PC-9 (cell line): ENCODE results near the gene TSEN34. TPM values are rescaled to one million over a fixed set of nuclear protein-coding genes. Genes with fewer than 3 reads are reported as not detected.
"Not testable (repeated sequence)": the region's sequence is repeated elsewhere in the genome, so short reads cannot be mapped to it uniquely, and the experiment has no call there.

Experiments
- BruUV-seq: library from RNA; stranded (reverse); fragments of 400-500 nt; replicated peaks from 2 replicates; lab custom pipeline; 2021; lab: Mats Ljungman, UMichigan
- CTCF ChIA-PET: fragments of 300-600 bp; sonication (Branson Sonifier 250); formaldehyde crosslinking; loops from one replicate; lab custom pipeline; 2022; ENCODE audit warnings: antibody characterized with exemption; lab: Charles Lee
- POLR2A ChIA-PET: fragments of 300-600 bp; sonication (Branson Sonifier 250); formaldehyde crosslinking; loops from one replicate; lab custom pipeline; 2022; ENCODE audit warnings: antibody characterized with exemption; ENCODE audit not compliant: unreplicated experiment; lab: Charles Lee
- DNase-seq, 2 experiments: peaks; one replicate each; pipeline versions ENCODE4 v3.0.0 to v3.0.0-alpha.2; 2015 to 2022; ENCODE audit warnings: mixed read lengths in 1 of 2
- H2AFZ ChIP-seq: fragments of 200-600 bp; sonication (generic); 2 replicates; pipeline ENCODE4 v1.8.1; 2017; ENCODE audit warnings: antibody characterized with exemption
- H3F3A ChIP-seq: fragments of 200-600 bp; sonication (generic); 2 replicates; pipeline ENCODE4 v1.8.1; 2017; ENCODE audit warnings: antibody characterized with exemption, mild to moderate bottlenecking, low read depth; ENCODE audit not compliant: insufficient read depth
- H3K27ac ChIP-seq: fragments of 200-600 bp; sonication (generic); 2 replicates; pipeline ENCODE4 v1.6.1; 2016; ENCODE audit warnings: mixed run types
- H3K27me3 ChIP-seq: fragments of 200-600 bp; sonication (generic); 2 replicates; pipeline ENCODE4 v1.6.1; 2016; ENCODE audit warnings: low read depth, mixed run types; ENCODE audit not compliant: insufficient read depth
- H3K36me3 ChIP-seq: fragments of 200-600 bp; sonication (generic); 2 replicates; pipeline ENCODE4 v1.6.1; 2016; ENCODE audit warnings: low read depth, mixed run types
- H3K4me1 ChIP-seq: fragments of 200-600 bp; sonication (generic); replicated peaks from 2 replicates; pipeline ENCODE4 v1.6.1; 2016; ENCODE audit warnings: mixed run types; ENCODE audit not compliant: insufficient read depth
- H3K4me2 ChIP-seq: fragments of 200-600 bp; sonication (generic); 2 replicates; pipeline ENCODE4 v1.6.1; 2017; ENCODE audit warnings: mixed run types
- H3K4me3 ChIP-seq: fragments of 200-600 bp; sonication (generic); 2 replicates; pipeline ENCODE4 v1.6.1; 2016; ENCODE audit warnings: mixed run types
- H3K79me2 ChIP-seq: fragments of 200-600 bp; sonication (generic); 2 replicates; pipeline ENCODE4 v1.6.1; 2017; ENCODE audit warnings: low read depth, mixed run types
- H3K9me2 ChIP-seq: fragments of 200-600 bp; sonication (generic); 2 replicates; pipeline ENCODE4 v1.8.1; 2017; ENCODE audit warnings: mild to moderate bottlenecking; ENCODE audit not compliant: insufficient read depth
- H3K9me3 ChIP-seq: fragments of 200-600 bp; sonication (generic); 2 replicates; pipeline ENCODE4 v1.8.1; 2016; ENCODE audit warnings: low read depth; ENCODE audit not compliant: insufficient read depth
- H4K20me1 ChIP-seq: fragments of 200-600 bp; sonication (generic); 2 replicates; pipeline ENCODE4 v1.8.1; 2017; ENCODE audit not compliant: insufficient read depth
- CTCF ChIP-seq: fragments of 200-600 bp; sonication (generic); conservative IDR thresholded peaks from 2 replicates; pipeline ENCODE4 v1.6.1; 2017; ENCODE audit warnings: mixed run types, antibody characterized with exemption, mild to moderate bottlenecking, moderate library complexity
- EZH2 ChIP-seq: fragments of 200-600 bp; sonication (generic); IDR thresholded peaks from 2 replicates; pipeline ENCODE4 v1.8.0; 2017; ENCODE audit warnings: antibody characterized with exemption, low read depth
- intact Hi-C: fragments of 100-400 bp; cut with micrococcal nuclease; formaldehyde crosslinking; loops from one replicate; pipeline ENCODE4 v1.10.0; 2022; ENCODE audit not compliant: unreplicated experiment
- total RNA-seq: library from RNA; stranded (reverse); gene quantifications from 2 replicates; pipeline ENCODE4 v1.2.3, GENCODE V29; 2021

Gene TSEN34
- total RNA-seq, 1 experiment from 2014 or later = 134 TPM

- no peak overlapping the region for H3K27ac ChIP-seq
- BruUV-seq = no TSS peak
- H3K4me3 ChIP-seq = no peak overlapping the region
- no peaks in the 10 kb centered on the region for H3K36me3 ChIP-seq
- H4K20me1 ChIP-seq = no peaks in the 10 kb centered on the region
- TF ChIP-seq CTCF (no peak), EZH2 (no peak)
- no peaks in the 10 kb centered on the region for H3K9me3 ChIP-seq
- no peaks in the 10 kb centered on the region for H3K79me2 ChIP-seq
- CTCF ChIA-PET = no interaction called here
- no peaks in the 10 kb centered on the region for H3K4me1 ChIP-seq
- no peaks in the 10 kb centered on the region for H3K9me2 ChIP-seq
- no peak overlapping the region for H3K4me2 ChIP-seq
- POLR2A ChIA-PET = no interaction called here
- H3F3A ChIP-seq = 0 out of 2 replicates have a peak, but pooled peaks cover 5% of the 10 kb centered on the region
- no peak for DNase-seq
- intact Hi-C loops = no loop called here
- no peak overlapping the region for H2AFZ ChIP-seq
- peaks cover 11% of the 10 kb centered on the region; the same call in 1 of the 2 replicates for H3K27me3 ChIP-seq
Observed at GRCh38 chr19:54216869-54217268, 25.8 kb downstream of the TSEN34 start.

- H3K9me3 ChIP-seq, H3K27ac ChIP-seq, H2AFZ ChIP-seq, H3K4me1 ChIP-seq, H4K20me1 ChIP-seq, POLR2A ChIA-PET, H3K79me2 ChIP-seq, CTCF ChIA-PET, BruUV-seq, H3K4me2 ChIP-seq, H3F3A ChIP-seq, H3K36me3 ChIP-seq, H3K4me3 ChIP-seq, H3K9me2 ChIP-seq, DNase-seq: not testable (repeated sequence)
- intact Hi-C loops = loop anchor here (2.0 kb wide), 1 partner anchor 23 kb away; no protein-coding TSS in a partner anchor
- H3K27me3 ChIP-seq = peaks cover 11% of the 10 kb centered on the region; the same call in 1 of the 2 replicates
Observed at GRCh38 chr19:54217517-54218247, 26.6 kb downstream of the TSEN34 start.

- Histone ChIP-seq H3K36me3 (no peaks in the 10 kb centered on the region), H3K4me1 (no peaks in the 10 kb centered on the region), H3K4me2 (no peak overlapping the region), H2AFZ (no peak overlapping the region), H3K4me3 (no peak overlapping the region), H3K79me2 (no peaks in the 10 kb centered on the region), H3F3A (0 out of 2 replicates have a peak, but pooled peaks cover 5% of the 10 kb centered on the region), H3K27ac (no peak overlapping the region), H3K9me3 (no peaks in the 10 kb centered on the region), H3K27me3 (peaks cover 11% of the 10 kb centered on the region; the same call in 1 of the 2 replicates), H4K20me1 (no peaks in the 10 kb centered on the region), H3K9me2 (no peaks in the 10 kb centered on the region)
- DNase-seq = no peak
- POLR2A ChIA-PET = no interaction called here
- TF ChIP-seq EZH2 = no peak
- CTCF ChIA-PET = no interaction called here
- BruUV-seq = no TSS peak
- intact Hi-C loops = loop anchor here (2.0 kb wide), 1 partner anchor 23 kb away; no protein-coding TSS in a partner anchor
Observed at GRCh38 chr19:54218259-54218658, 27.2 kb downstream of the TSEN34 start.

- intact Hi-C loops = loop anchor here (2.0 kb wide), 1 partner anchor 22 kb away; no protein-coding TSS in a partner anchor
- Histone ChIP-seq H3K4me2 (no peak overlapping the region), H3K79me2 (no peaks in the 10 kb centered on the region), H3K4me1 (no peaks in the 10 kb centered on the region), H4K20me1 (no peaks in the 10 kb centered on the region), H2AFZ (no peak overlapping the region), H3K36me3 (no peaks in the 10 kb centered on the region), H3K27ac (no peak overlapping the region), H3F3A (0 out of 2 replicates have a peak, but pooled peaks cover 5% of the 10 kb centered on the region), H3K9me2 (no peaks in the 10 kb centered on the region), H3K4me3 (no peak overlapping the region), H3K9me3 (no peaks in the 10 kb centered on the region), H3K27me3 (peaks cover 11% of the 10 kb centered on the region; the same call in 1 of the 2 replicates)
- no TSS peak for BruUV-seq
- no peak for TF ChIP-seq EZH2
- TF ChIP-seq CTCF = no peak
- DNase-seq = no peak
- ChIA-PET POLR2A (no interaction called here), CTCF (no interaction called here)
Observed at GRCh38 chr19:54218960-54219661, 28.0 kb downstream of the TSEN34 start.

- H3K79me2 ChIP-seq, CTCF ChIA-PET, BruUV-seq, DNase-seq, H3K36me3 ChIP-seq, H2AFZ ChIP-seq, H3K4me3 ChIP-seq, H3K9me3 ChIP-seq, H3K4me1 ChIP-seq, H3F3A ChIP-seq, H3K9me2 ChIP-seq, H3K27ac ChIP-seq, H3K4me2 ChIP-seq, H4K20me1 ChIP-seq, POLR2A ChIA-PET: not testable (repeated sequence)
- peaks cover 12% of the 10 kb centered on the region; the same call in 1 of the 2 replicates for H3K27me3 ChIP-seq
- intact Hi-C loops = loop anchor here (2.0 kb wide), 1 partner anchor 21 kb away; no protein-coding TSS in a partner anchor
Observed at GRCh38 chr19:54219702-54220101, 28.6 kb downstream of the TSEN34 start.
